ENCODE measurements around the gene MKLN1. TPM values are rescaled to one million over a fixed set of nuclear protein-coding genes. Genes with fewer than 3 reads are reported as not detected.

Gene MKLN1
- total RNA-seq, 1 experiment from 2014 or later = 48.5 TPM

- BruUV-seq (replicated peaks) = no TSS peak
- H3K27me3 ChIP-seq (ENCODE audit: insufficient read depth, low read length) = no peaks in the 10 kb centered on the region
- H3K4me1 ChIP-seq (ENCODE audit: control insufficient read depth in 1 of 2, insufficient read depth in 2 of 2, low read length in 2 of 2) = peaks cover 13 to 37% of the 10 kb centered on the region in 2 experiments; a peak in 3 of 4 replicates
- intact Hi-C loops (cut with micrococcal nuclease) = no loop called here
- H3K36me3 ChIP-seq (ENCODE audit: control insufficient read depth in 1 of 2, insufficient read depth in 2 of 2, low read length in 2 of 2) = peaks cover 0 to 5% of the 10 kb centered on the region in 2 experiments; a peak in 1 of 4 replicates
- H2AFZ ChIP-seq (ENCODE audit: low read depth, low read length, poor library complexity, severe bottlenecking) = no peak overlapping the region
- peaks cover 65% of the 10 kb centered on the region for H3K79me2 ChIP-seq (ENCODE audit: insufficient read depth, low read length)
- H3K4me3 ChIP-seq (replicated peaks in 1 of 2; ENCODE audit: low read depth in 1 of 2, low read length in 2 of 2) = peak overlapping the region; percentile 90 to 97
- H3K4me2 ChIP-seq (ENCODE audit: low read length) = peak overlapping the region; percentile 86
- no peaks in the 10 kb centered on the region for H3K9me3 ChIP-seq (ENCODE audit: control insufficient read depth in 1 of 2, insufficient read depth in 1 of 2, low read depth in 1 of 2, low read length in 2 of 2)
- ChIA-PET POLR2A (no interaction called here), RAD21 (ENCODE audit: low non-redundant PET in 1 of 2, low total read pairs in 2 of 2, uncharacterized antibody in 2 of 2, unreplicated experiment in 2 of 2) (no interaction called here), CTCF (no interaction called here)
- no peak overlapping the region for H3K27ac ChIP-seq (ENCODE audit: low read depth, low read length)
- no peaks in the 10 kb centered on the region for H3K9me2 ChIP-seq (ENCODE audit: insufficient read depth)
- no peak for TF ChIP-seq POLR2AphosphoS5 (IDR thresholded peaks at IDR 0.05; ENCODE audit: low read depth, low read length)
- no peak for TF ChIP-seq ELF1 (IDR thresholded peaks at IDR 0.05; ENCODE audit: borderline replicate concordance, low read depth)
- TF ChIP-seq YY1 (IDR thresholded peaks at IDR 0.05; ENCODE audit: extremely low read depth, insufficient replicate concordance, low read depth, low read length) = no peak
- TF ChIP-seq MAX (IDR thresholded peaks at IDR 0.05) = no peak
- H4K20me1 ChIP-seq (ENCODE audit: insufficient read depth) = no peaks in the 10 kb centered on the region
- H3K9ac ChIP-seq (ENCODE audit: low read length) = peak overlapping the region; percentile 98
- ATAC-seq (no peak), DNase-seq (ENCODE audit: low read depth, low spot score) (no peak)
These were observed 1.5 kb downstream of the MKLN1 start for GRCh38 chr7:131329176-131329570.

GRCh38 chr7:131330299-131330698 lies 2.6 kb downstream of the MKLN1 start:
- Histone ChIP-seq H3K9me3 (ENCODE audit: control insufficient read depth in 1 of 2, insufficient read depth in 1 of 2, low read depth in 1 of 2, low read length in 2 of 2) (no peaks in the 10 kb centered on the region), H3K9ac (ENCODE audit: low read length) (no peak overlapping the region; the same call in 1 of the 2 replicates), H3K79me2 (ENCODE audit: insufficient read depth, low read length) (peaks cover 76% of the 10 kb centered on the region), H3K27ac (ENCODE audit: low read depth, low read length) (no peak overlapping the region), H3K4me3 (replicated peaks in 1 of 2; ENCODE audit: low read depth in 1 of 2, low read length in 2 of 2) (no peak overlapping the region), H3K27me3 (ENCODE audit: insufficient read depth, low read length) (no peaks in the 10 kb centered on the region), H3K9me2 (ENCODE audit: insufficient read depth) (no peaks in the 10 kb centered on the region), H3K4me1 (ENCODE audit: control insufficient read depth in 1 of 2, insufficient read depth in 2 of 2, low read length in 2 of 2) (peaks cover 12 to 35% of the 10 kb centered on the region in 2 experiments; a peak in 3 of 4 replicates), H2AFZ (ENCODE audit: low read depth, low read length, poor library complexity, severe bottlenecking) (no peak overlapping the region), H4K20me1 (ENCODE audit: insufficient read depth) (no peaks in the 10 kb centered on the region), H3K36me3 (ENCODE audit: control insufficient read depth in 1 of 2, insufficient read depth in 2 of 2, low read length in 2 of 2) (peaks cover 0 to 5% of the 10 kb centered on the region in 2 experiments; a peak in 1 of 4 replicates), H3K4me2 (ENCODE audit: low read length) (peak overlapping the region; percentile 86; the same call in 1 of the 2 replicates)
- BruUV-seq (replicated peaks) = no TSS peak
- CTCF ChIA-PET = no interaction called here
- POLR2A ChIA-PET = no interaction called here
- no peak for TF ChIP-seq JUND (IDR thresholded peaks at IDR 0.05)
- TF ChIP-seq FOSL1 (IDR thresholded peaks at IDR 0.05; ENCODE audit: low read depth) = no peak
- intact Hi-C loops (cut with micrococcal nuclease) = no loop called here
- no peak for ATAC-seq
- RAD21 ChIA-PET (ENCODE audit: low non-redundant PET in 1 of 2, low total read pairs in 2 of 2, uncharacterized antibody in 2 of 2, unreplicated experiment in 2 of 2) = no interaction called here
- DNase-seq (ENCODE audit: low read depth, low spot score) = no peak

Measured in HCT116 (cell line).